MCF 10A (cell line): ENCODE results near the gene C9orf153. TPM values are rescaled to one million over a fixed set of nuclear protein-coding genes. Genes with fewer than 3 reads are reported as not detected.

Source experiments
- BruUV-seq: library from RNA; stranded (reverse); fragments of 400-500 nt; replicated peaks from 2 replicates; lab custom pipeline; 2021; lab: Mats Ljungman, UMichigan
- CTCF ChIA-PET: fragments of 300-600 bp; sonication (Branson Sonifier 250); formaldehyde crosslinking; extraction: SDS; loops from one replicate; lab custom pipeline; 2021; ENCODE audit warnings: antibody characterized with exemption, inconsistent platforms; lab: Yijun Ruan, JAX
- POLR2A ChIA-PET: fragments of 300-600, 350-650 bp; sonication (Branson Sonifier 250); formaldehyde crosslinking; extraction: SDS; loops from one replicate; lab custom pipeline; 2020; ENCODE audit warnings: antibody characterized with exemption, inconsistent platforms; lab: Yijun Ruan, JAX
- DNase-seq: peaks from one replicate; pipeline ENCODE4 v3.0.0-alpha.2; 2018; ENCODE audit not compliant: unreplicated experiment
- H3K27ac Mint-ChIP-seq: one replicate; pipeline ENCODE4 v1.8.0; 2022; ENCODE audit warnings: mild to moderate bottlenecking, low read depth, mixed read lengths; ENCODE audit not compliant: unreplicated experiment
- H3K27me3 Mint-ChIP-seq: one replicate; pipeline ENCODE4 v1.8.0; 2022; ENCODE audit warnings: mixed read lengths; ENCODE audit not compliant: insufficient read depth, unreplicated experiment
- H3K36me3 Mint-ChIP-seq: one replicate; pipeline ENCODE4 v1.8.0; 2022; ENCODE audit warnings: mild to moderate bottlenecking, moderate library complexity, mixed read lengths; ENCODE audit not compliant: insufficient read depth, unreplicated experiment
- H3K4me1 Mint-ChIP-seq: one replicate; pipeline ENCODE4 v1.8.0; 2022; ENCODE audit warnings: mixed read lengths; ENCODE audit not compliant: insufficient read depth, unreplicated experiment
- H3K4me3 Mint-ChIP-seq: one replicate; pipeline ENCODE4 v1.8.0; 2022; ENCODE audit warnings: mild to moderate bottlenecking, moderate library complexity, mixed read lengths; ENCODE audit not compliant: unreplicated experiment
- H3K9me3 Mint-ChIP-seq: one replicate; pipeline ENCODE4 v1.8.0; 2022; ENCODE audit warnings: mixed read lengths; ENCODE audit not compliant: unreplicated experiment
- intact Hi-C: fragments of 100-400 bp; cut with micrococcal nuclease; formaldehyde crosslinking; loops from 2 replicates; pipeline ENCODE4 v1.14.1; 2022
- total RNA-seq: library from RNA; stranded (reverse); gene quantifications from 2 replicates; pipeline ENCODE4 v1.2.3, GENCODE V29; 2022
- TF ChIP-seq, protein P1 (sequence below): fragments of 200-600 bp; IDR thresholded peaks from one replicate; pipeline ENCODE4 v1.8.0; 2022; ENCODE audit warnings: antibody characterized with exemption, mild to moderate bottlenecking; ENCODE audit not compliant: unreplicated experiment

Gene C9orf153
- total RNA-seq, 1 experiment from 2014 or later: 0.19 TPM

DNA sequence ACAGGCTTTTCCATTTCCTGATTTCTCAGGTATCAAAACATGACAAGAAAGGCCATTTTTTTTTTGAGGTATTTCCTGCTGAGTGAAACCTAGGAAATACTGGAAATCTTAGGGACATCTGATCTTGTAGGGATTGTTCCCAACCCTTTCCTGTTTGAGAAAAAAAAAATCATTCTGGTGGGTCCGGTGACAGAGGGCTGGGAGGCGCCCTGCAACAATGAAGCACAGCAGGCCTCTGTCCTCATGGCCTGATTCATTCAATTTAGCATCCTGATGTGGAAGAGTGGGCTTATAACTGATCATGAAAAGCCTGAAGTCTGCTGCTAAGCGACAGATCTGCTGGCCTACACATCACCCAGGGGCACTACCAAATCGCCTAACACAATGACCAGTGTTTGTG is 3.0 kb upstream of the C9orf153 start:
- TF ChIP-seq, protein P1, sequence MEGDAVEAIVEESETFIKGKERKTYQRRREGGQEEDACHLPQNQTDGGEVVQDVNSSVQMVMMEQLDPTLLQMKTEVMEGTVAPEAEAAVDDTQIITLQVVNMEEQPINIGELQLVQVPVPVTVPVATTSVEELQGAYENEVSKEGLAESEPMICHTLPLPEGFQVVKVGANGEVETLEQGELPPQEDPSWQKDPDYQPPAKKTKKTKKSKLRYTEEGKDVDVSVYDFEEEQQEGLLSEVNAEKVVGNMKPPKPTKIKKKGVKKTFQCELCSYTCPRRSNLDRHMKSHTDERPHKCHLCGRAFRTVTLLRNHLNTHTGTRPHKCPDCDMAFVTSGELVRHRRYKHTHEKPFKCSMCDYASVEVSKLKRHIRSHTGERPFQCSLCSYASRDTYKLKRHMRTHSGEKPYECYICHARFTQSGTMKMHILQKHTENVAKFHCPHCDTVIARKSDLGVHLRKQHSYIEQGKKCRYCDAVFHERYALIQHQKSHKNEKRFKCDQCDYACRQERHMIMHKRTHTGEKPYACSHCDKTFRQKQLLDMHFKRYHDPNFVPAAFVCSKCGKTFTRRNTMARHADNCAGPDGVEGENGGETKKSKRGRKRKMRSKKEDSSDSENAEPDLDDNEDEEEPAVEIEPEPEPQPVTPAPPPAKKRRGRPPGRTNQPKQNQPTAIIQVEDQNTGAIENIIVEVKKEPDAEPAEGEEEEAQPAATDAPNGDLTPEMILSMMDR: no peak
- no peak overlapping the region for H3K27ac Mint-ChIP-seq
- intact Hi-C loops: no loop called here
- CTCF ChIA-PET: interaction anchor here (0.7 to 1.0 kb wide), 2 partner anchors 9 to 12 kb away, joined by 3 to 4 read pairs; no protein-coding TSS in a partner anchor
- POLR2A ChIA-PET: no interaction called here
- no peaks in the 10 kb centered on the region for H3K9me3 Mint-ChIP-seq
- H3K27me3 Mint-ChIP-seq: no peaks in the 10 kb centered on the region
- no peak for DNase-seq
- peaks cover 30% of the 10 kb centered on the region for H3K36me3 Mint-ChIP-seq
- H3K4me3 Mint-ChIP-seq: no peak overlapping the region
- BruUV-seq: no TSS peak
- no peaks in the 10 kb centered on the region for H3K4me1 Mint-ChIP-seq

DNA sequence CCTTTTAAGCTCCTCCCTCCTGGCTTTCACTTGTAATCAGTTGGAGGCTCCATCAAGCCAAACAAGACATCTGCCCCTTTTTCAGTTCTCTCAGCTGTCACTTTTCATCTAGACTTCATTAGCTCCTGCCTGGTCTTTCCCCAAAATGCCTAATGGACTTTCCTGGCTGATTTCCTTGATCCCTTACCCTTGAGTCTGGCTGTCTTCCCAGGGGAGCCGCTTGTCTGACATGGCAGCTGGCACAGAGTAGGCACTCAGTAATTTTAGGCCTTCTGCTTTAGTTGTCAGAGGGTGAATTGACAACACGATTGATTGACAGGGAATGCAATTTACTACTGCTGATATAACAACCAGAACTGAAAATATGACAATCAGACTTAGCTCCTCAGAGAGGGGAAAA is 2.1 kb downstream of the C9orf153 start:
- Mint-ChIP-seq H3K4me1 (no peaks in the 10 kb centered on the region), H3K4me3 (no peak overlapping the region), H3K27ac (no peak overlapping the region), H3K36me3 (no peaks in the 10 kb centered on the region), H3K27me3 (no peaks in the 10 kb centered on the region), H3K9me3 (no peaks in the 10 kb centered on the region)
- intact Hi-C loops: no loop called here
- ChIA-PET POLR2A (interaction anchor here (0.8 to 1.1 kb wide), 3 partner anchors 10 to 18 kb away, joined by 3 to 5 read pairs (median 4); no protein-coding TSS in a partner anchor), CTCF (interaction anchor here (0.7 to 2.4 kb wide), 5 partner anchors 18 to 393 kb away, joined by 3 to 7 read pairs (median 5); no protein-coding TSS in a partner anchor)
- no peak for DNase-seq
- TF ChIP-seq, protein P1: no peak
- no TSS peak for BruUV-seq

DNA sequence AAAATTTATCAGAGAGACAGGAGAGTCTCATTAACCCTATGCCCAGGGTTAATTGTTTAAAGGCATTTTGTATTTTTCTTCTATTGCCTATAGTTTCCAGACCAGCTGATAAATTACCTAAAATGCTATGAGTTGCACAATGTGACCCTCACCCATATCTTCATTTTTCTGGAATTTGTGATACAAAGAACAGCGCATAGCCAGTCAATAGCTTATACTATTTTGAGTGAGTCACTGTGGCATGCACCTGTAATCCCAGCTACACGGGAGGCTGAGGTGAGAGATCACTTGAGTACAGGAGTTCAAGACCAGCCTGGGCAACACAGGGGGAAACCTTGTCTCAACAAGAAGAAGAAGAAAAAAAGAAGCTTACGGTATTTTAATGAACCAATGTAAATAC is 2.8 kb downstream of the C9orf153 start:
- Mint-ChIP-seq H3K27ac (no peak overlapping the region), H3K36me3 (no peaks in the 10 kb centered on the region), H3K9me3 (no peaks in the 10 kb centered on the region), H3K27me3 (no peaks in the 10 kb centered on the region), H3K4me1 (no peaks in the 10 kb centered on the region), H3K4me3 (no peak overlapping the region)
- DNase-seq: no peak
- POLR2A ChIA-PET: interaction anchor here (0.8 to 1.1 kb wide), 2 partner anchors 9 to 19 kb away, joined by 3 to 5 read pairs; no protein-coding TSS in a partner anchor
- intact Hi-C loops: no loop called here
- no TSS peak for BruUV-seq
- CTCF ChIA-PET: interaction anchor here (0.7 to 2.4 kb wide), 4 partner anchors 17 to 393 kb away, joined by 3 to 7 read pairs (median 6); no protein-coding TSS in a partner anchor
- TF ChIP-seq, protein P1: no peak

DNA sequence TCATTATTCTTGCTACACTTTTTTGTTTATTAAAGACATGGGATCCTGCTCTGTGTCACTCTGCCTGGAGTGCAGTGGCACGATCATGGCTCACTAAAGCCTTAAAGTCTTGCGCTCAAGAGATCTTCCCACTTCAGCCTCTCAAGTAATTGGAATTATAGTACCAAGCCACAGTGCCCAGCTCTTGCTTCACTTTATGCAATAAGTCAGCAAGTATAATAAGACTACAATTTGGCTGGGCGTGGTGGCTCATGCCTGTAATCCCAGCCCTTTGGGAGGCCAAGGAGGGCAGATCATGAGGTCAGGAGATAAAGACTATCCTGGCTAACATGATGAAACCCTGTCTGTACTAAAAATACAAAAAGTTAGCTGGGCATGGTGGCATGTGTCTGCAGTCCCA is 5.9 kb downstream of the C9orf153 start:
- Mint-ChIP-seq H3K4me1 (no peaks in the 10 kb centered on the region), H3K27ac (no peak overlapping the region), H3K27me3 (no peaks in the 10 kb centered on the region), H3K9me3 (no peaks in the 10 kb centered on the region), H3K36me3 (no peaks in the 10 kb centered on the region), H3K4me3 (no peak overlapping the region)
- intact Hi-C loops: no loop called here
- no peak for DNase-seq
- no TSS peak for BruUV-seq
- TF ChIP-seq, protein P1: no peak
- ChIA-PET POLR2A (no interaction called here), CTCF (interaction anchor here (1.0 to 1.6 kb wide), 2 partner anchors 13 to 51 kb away, joined by 3 to 7 read pairs; no protein-coding TSS in a partner anchor)
